HG02870 (cell line): ENCODE results near the gene SLC25A21.
"Not testable (repeated sequence)": the region's sequence is repeated elsewhere in the genome, so short reads cannot be mapped to it uniquely, and the experiment has no call there.

Experiments used
- ATAC-seq: cut with Tn5 transposase; IDR thresholded peaks from one replicate; pipeline ENCODE4 v1.9.1; 2021; ENCODE audit warnings: mild to moderate bottlenecking, moderate library complexity; ENCODE audit not compliant: unreplicated experiment

The SLC25A21 gene

DNA sequence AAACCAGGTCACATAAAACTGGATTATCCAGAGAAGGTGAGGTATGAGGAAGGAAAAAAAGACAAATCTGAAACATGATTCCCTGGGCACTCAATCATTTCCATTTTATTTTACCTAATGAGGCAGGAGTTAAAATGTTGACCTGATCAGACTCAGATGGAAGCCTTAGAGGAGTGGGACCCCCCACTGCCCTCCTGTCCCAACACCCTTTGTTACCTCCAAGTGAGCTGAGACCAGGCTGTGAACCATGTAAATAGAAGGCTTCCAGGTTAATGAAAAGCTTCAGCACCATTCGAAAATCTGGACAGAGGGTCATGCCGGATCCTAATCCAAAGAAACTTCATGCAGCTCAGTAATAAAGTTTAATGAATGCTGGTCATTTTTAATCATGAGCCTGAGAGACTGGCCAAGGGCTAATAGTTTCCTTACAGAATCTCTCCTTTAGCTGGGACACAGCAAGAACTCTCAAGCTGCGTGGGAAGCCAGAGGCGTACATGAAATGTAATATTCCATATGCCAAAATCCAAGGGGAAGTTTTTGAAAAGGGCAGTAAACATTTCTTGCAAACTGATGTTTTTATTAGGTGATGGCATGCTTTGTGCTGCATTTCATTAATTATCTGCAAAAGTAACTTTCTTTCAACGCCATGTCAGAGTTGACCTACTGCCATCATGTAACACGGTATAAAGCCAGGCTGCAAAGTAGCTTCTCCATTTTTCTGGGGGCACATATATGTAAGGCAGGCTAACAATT lies 327.8 kb downstream of the SLC25A21 start:
- ATAC-seq: no peak

DNA sequence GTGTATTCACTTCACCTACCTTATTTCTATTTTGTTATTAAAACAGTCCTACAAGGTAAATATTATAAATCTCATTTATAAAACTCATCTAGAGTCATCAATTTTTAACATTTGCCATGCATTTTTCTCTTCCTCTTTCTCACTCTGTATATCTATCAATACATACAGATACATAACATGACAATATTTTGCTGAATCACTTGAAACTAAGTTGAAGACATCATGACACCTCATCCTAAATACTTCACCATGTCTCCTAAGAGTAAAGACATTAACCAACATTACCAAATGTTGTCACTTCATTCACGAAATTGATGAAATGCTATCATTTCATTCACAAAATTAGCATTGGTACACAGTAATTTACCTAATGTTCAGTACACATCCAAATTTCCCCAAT lies 329.0 kb downstream of the SLC25A21 start:
- no peak for ATAC-seq

DNA sequence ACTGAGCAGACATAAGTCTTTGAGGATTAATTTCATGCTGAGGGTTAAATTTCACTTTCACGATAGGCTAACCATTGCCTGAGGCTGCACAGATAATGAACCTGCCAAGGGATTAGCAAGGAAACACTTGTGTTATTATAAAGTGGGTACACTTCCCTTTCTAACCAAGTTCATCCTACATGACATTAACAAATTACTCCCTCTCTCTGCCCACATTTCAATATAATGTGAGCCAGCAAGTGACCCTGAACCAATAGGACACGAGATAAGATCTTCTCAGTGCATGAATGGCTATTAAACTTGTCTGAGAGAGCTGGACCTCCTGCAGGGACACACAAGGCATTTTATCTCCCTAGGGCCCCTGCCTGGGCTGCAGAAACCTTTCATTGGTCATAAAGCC lies 337.3 kb downstream of the SLC25A21 start:
- ATAC-seq: no peak

- ATAC-seq: no peak
Measured at GRCh38 chr14:36834293-36834692, 338.1 kb downstream of the SLC25A21 start.

DNA sequence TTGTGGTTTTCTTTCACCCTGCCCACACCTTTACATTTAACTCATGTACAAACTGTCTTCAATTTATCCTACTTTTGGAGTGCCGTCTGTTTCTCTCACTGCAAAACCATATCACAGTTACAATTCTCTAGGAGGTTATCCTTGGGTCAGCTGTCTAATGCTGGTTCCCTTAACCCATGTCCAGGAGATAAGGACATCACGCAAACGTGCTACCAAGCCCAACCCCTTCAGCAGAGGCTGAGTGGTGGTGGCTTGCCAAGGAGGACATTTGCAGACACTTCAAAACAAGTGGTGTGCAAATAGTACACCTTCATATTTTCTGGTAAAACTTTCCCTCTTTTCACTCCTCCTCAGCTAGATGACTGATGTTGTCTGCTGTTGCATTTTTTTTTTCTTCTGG lies 342.9 kb downstream of the SLC25A21 start:
- no peak for ATAC-seq

DNA sequence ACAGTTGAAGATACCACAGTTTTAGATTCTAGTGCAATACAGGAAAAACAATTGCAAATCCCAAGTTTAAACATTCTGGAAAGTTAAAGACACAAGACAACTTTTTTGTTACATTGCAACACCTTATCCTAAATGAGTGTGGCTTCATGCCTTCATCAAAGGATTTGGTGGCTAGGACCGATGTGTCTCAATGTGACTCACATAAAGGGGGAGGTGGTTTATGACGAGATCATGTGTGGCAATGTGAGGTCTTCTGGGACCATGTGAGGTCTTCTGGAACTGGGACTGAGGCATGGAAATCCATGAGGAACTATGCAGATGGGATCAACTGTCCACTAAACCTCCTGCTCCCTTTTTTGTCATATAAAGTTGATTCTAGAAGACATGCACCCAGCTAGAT lies 344.5 kb downstream of the SLC25A21 start:
- ATAC-seq: no peak

DNA sequence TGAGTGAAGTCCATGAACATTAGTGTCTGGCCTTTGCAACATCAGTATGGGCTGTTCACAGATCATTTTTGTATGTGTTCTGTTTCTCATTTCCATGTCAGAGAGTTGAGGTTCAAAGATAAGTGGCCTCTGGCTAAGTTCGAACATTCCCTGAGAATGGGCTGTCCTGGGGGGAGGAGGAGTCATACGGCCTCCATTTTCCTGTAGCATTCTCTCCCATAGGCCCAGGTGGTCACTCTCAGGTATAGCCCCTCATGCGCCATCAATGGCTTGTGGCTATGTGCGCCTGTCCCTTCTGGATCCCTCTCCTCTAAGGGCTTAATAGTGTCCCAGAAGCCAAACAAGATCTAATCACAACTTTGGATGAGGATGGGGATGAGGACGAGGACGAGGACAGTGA lies 345.8 kb downstream of the SLC25A21 start:
- ATAC-seq: no peak

- no peak for ATAC-seq
Measured at GRCh38 chr14:36824854-36825253, 347.6 kb downstream of the SLC25A21 start.

- ATAC-seq: no peak
Measured at GRCh38 chr14:36823651-36824050, 348.8 kb downstream of the SLC25A21 start.

DNA sequence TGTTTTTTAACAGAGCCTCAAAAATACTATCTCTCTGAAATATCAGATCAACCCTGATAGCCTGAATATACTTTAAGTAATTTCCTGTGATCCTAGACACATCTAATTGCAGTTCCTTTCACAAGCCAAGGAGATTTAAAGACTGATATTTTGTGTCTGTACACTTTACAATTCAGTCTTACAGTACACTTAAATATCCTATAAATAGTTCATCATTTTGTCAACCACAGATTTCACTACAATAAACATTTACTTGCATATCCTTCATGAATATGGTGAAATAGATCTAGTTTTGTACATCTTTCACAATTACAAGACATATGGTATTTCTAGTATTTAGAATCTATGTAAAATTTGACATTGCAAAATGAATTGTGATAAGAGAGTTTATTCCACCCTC lies 349.7 kb downstream of the SLC25A21 start:
- ATAC-seq: no peak

DNA sequence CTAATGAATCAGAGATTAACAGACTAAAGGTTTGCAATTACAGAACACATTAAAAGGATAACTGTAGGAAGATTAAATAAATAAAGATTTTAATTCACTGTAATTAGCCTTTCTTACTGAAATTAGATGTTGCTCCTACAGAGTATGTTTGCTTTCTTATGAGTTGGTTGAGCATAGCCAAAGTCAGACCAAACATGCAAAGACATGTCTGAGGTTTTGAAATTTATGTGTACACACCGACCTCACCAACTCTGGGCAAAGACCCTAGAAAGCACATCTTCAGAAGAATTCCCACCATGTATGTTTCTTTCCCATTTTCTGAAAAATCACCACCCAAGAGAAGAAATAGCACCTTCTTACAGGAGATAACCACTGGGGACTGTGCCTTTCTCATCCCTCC lies 351.5 kb downstream of the SLC25A21 start:
- ATAC-seq: no peak

DNA sequence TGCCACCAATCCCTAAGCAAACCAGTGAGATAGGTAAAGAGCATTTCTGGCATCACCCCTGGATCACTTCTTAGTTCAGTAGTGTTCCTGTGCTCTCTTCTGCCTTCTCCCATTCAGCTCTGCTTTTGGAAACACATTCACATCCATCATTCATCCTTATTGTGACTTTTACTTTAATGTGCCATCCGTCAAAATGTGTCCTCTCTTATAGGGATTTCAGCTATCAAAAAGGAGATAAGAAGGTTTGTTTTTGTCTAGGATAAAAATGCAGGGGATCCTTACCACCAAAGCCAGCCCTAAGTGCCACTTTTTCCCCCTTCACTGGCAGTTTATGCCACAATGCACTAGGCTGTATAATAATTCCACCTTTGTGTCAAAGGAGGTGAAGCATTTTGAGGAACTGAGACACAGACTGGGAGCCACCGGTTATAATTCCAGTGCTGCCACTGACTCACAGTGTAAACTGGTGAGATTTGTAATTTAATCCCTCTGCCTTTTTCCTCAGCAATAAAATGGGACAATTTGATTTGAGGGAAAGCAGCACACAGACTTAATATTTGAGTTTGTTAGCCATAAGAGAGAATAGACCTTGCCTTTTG lies 352.2 kb downstream of the SLC25A21 start:
- ATAC-seq: no peak

DNA sequence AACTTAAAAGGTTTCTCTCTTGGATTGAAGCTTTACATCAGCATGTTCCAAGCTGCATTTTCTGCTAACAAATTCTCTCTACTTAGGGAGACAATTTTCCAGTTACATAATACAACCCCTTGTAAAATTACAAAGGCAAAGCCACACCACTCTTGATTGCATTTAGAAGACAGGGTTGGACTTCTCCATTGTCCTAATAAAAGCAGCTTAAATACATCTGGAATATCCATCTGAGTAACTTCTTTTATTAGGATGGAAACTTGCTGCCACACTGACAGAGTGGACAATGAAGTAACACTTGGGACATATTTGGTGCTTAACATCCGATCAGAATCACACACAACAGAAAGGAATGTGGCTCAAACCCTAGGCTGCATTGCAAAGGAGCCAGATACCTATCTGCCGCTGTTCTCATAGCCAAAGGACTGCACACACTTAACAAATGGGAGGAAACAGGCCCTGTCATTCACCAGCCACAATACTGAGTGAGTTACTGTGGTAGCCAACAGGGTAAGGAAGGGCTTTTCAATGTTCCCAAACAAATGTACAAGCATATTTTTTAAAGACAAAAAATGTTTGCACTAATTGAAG lies 353.5 kb downstream of the SLC25A21 start:
- no peak for ATAC-seq

DNA sequence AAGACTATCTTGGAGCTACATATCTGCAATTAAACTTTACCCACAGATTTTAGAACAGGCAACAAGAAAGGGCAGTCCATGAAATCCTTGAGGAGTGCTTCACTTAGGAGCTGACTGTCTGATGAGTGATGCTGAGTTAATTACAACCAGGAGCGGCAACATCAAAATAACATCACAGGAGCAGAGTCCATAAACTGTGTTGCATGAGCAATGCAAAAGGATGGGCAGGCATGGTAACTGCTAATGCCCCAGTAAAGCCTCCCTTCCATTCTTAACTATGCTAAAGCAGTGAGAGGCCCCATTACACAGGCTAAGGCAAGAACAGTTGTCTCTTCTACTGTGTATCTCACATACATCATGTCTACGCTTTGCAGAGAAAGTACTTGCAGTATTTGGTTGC lies 354.2 kb downstream of the SLC25A21 start:
- no peak for ATAC-seq

GRCh38 chr14:36817071-36817930 lies 355.1 kb downstream of the SLC25A21 start:
- no peak for ATAC-seq

DNA sequence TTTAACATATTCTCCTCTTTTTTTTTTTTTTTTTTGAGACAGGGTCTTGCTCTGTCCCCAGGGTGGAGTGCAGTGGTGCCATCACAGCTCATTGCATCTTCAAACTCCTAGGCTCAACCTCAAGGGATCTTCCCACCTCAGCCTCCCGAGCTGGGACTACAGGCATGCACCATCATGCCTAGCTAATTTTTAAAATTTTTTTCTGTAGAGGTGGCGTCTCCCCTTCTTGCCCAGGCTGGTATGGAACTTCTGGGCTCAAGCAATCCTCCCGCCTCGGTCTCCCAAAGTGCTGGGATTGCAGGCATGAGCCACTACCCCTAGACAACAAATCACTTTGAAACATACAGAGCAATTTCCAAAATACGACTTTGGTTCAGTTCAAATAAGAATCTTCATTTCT lies 355.9 kb downstream of the SLC25A21 start:
- no peak for ATAC-seq

DNA sequence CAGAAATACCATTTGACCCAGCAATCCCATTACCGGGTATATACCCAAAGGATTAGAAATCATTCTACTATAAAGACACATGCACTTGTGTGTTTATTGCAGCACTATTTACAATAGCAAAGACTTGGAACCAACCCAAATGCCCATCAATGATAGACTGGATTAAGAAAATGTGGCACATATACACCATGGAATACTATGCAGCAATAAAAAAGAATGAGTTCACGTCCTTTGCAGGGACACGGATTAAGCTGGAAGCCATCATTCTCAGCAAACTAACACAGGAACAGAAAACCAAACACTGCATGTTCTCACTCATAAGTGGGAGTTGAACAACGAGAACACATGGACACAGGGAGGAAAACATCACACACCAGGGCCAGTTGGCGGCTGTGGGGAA lies 357.6 kb downstream of the SLC25A21 start:
- ATAC-seq: not testable (repeated sequence)

DNA sequence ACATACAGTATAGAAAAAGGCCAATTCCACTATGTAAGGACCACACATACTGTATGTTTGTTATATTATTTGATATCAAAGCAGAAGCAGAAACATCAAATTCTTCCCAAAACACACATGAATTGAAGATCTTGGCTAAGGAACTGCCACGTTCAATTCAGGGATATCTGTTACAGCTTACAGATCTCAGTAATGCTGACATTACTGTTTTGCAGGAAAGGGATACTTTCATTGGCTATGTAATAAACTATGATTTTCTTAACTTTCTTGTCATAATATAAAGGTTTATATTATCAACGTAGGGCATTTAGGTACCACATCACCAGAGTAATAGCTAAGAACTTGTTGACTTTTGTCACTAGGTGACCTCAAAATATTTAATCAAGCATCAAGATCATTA lies 362.2 kb downstream of the SLC25A21 start:
- no peak for ATAC-seq

GRCh38 chr14:36807727-36808126 lies 364.7 kb downstream of the SLC25A21 start:
- no peak for ATAC-seq

- ATAC-seq: no peak
Measured at GRCh38 chr14:36805131-36805559, 367.3 kb downstream of the SLC25A21 start.

- ATAC-seq: no peak
Measured at GRCh38 chr14:36797634-36798033, 374.8 kb downstream of the SLC25A21 start.
